ENCODE results near the gene PRDM5.
"Not testable (repeated sequence)": the region's sequence is repeated elsewhere in the genome, so short reads cannot be mapped to it uniquely, and the experiment has no call there.

PRDM5 gene

DNA sequence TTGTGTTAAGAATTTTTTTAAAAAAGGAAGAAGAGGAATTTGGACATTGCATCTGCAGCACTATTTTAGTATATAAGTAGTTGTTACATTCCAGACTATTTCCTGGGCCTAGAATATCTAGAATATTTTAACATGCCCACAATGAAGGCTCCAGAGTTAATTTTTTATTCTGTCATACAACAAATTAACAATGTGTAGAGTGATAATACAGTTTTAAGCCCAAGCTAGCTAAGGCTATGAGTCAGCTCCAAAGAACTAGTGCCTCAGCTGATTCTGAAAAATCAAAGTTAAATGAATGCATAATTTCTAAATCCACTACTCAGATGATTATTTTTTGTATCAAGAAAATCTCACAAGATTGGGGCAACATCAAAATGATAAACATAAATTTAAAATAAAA lies 231.4 kb downstream of the PRDM5 start:
- no peak for DNase-seq

- DNase-seq, result no peak
Measured at GRCh38 chr4:120688791-120689190, 233.7 kb downstream of the PRDM5 start.

- no peak for DNase-seq
Measured at GRCh38 chr4:120685756-120686278, 236.7 kb downstream of the PRDM5 start.

DNA sequence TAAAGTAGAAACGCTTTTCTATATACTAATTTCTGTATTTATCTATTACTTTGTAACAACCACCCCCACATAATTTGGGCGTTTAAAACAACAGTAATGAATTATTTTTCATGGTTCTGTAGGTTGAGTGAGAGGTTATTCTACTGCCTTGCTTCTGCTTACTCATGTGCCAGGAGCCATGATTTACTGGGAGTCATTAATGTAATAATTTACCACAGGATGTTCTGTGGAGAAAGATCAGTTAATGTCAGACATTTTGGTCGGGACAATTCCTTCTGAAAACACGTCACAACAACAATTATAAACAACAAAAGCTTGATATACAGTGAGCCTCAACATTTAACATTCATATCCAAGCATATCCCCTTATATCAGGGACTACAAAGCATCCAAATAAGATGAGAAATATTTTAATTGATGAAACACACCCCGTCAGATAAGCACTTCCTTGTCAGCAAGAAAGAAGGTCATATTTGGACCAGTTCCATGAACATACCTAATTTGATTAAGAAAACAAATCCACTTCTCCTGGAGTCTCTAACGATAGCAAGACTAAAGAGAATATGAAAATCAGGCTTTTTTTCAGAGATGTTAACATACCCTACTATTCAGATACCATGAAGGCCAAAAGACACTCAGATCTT lies 238.5 kb downstream of the PRDM5 start:
- no peak for DNase-seq

- DNase-seq, result no peak
Measured at GRCh38 chr4:120682981-120683380, 239.5 kb downstream of the PRDM5 start.

DNA sequence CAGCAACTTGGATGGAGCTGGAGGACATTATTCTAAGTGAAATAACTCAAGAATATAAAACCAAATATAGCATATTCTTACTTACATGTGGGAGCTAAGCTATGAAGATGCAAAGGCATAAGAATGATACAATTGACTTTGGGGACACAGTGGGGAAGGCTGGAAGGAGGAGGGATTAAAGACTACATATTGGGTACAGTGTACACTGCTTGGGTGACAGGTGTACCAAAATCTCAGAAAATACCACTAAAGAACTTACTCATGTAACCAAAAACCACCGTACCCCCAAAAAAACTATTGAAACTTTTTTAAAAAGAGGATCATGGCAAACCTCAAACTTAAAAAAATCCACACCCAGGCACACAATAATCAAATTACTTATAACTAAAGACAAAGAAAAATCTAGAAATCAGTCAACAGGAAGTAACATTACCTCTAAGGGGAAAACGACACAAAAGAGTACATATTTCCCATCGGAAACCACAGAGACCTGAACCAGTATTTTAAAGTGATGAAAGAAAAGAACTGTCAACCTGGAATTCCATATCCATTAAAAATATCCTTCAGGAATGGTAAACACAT lies 241.8 kb downstream of the PRDM5 start:
- DNase-seq, result no peak

GRCh38 chr4:120673696-120674095 lies 248.8 kb downstream of the PRDM5 start:
- no peak for DNase-seq

- no peak for DNase-seq
Measured at GRCh38 chr4:120672558-120673147, 249.9 kb downstream of the PRDM5 start.

DNA sequence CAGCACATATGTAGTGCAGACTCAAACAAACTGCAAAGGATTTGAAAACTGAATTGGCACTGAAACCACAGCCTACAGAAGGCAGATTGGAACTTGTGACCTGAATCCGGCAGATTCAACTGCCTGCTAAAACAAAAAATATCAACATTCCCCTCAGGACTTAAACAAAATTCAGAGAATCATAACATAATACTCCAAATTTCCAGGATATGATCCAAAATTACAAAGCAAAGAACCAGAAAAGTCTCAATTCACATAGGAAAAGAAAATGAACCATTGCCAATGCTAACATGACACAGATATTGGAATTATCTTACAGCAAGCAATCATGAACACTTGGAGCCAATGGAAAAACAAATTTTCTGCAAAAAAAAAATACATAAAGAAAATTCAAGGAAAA lies 250.4 kb downstream of the PRDM5 start:
- no peak for DNase-seq

- DNase-seq, result no peak
Measured at GRCh38 chr4:120671538-120671937, 251.0 kb downstream of the PRDM5 start.

GRCh38 chr4:120667102-120667501 lies 255.4 kb downstream of the PRDM5 start:
- no peak for DNase-seq

GRCh38 chr4:120664851-120665250 lies 257.7 kb downstream of the PRDM5 start:
- DNase-seq, result no peak

GRCh38 chr4:120659616-120660170 lies 262.8 kb downstream of the PRDM5 start:
- DNase-seq, result no peak

DNA sequence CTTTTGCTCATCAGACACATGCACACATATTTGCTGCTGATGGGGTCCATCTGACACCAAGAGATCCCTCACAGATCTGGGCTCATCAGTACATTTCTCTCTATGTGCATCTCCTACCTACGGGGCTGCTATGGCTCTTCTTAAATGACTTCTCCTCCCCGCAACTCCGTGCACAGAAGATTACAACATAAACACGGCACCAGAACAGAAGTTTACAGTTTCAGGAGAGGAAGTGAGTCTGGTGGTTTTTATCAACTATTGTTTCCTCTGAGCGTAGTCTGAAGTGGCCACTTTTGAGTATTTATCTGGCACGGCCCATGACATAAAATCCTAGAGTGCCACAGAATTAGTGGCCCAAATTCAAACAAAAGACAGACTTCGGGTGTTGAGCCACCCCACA lies 263.8 kb downstream of the PRDM5 start:
- no peak for DNase-seq

GRCh38 chr4:120653804-120654573 lies 268.5 kb downstream of the PRDM5 start:
- no peak for DNase-seq

GRCh38 chr4:120648336-120648735 lies 274.2 kb downstream of the PRDM5 start:
- not testable (repeated sequence) for DNase-seq

Data from stimulated activated naive CD4-positive, alpha-beta T cell (primary cell).